Neural crest cell (in vitro differentiated cells): ENCODE measurements around the gene DEAF1. TPM values are rescaled to one million over a fixed set of nuclear protein-coding genes. Genes with fewer than 3 reads are reported as not detected.

Source experiments
- DNase-seq: peaks from one replicate; pipeline ENCODE4 v3.0.0; 2021; ENCODE audit warnings: low read depth, mixed read lengths, low spot score
- H3K27ac Mint-ChIP-seq: one replicate; pipeline ENCODE4 v1.8.0; 2021; ENCODE audit warnings: mild to moderate bottlenecking, mixed read lengths; ENCODE audit not compliant: unreplicated experiment
- H3K27me3 Mint-ChIP-seq: 2 replicates; pipeline ENCODE4 v1.8.0; 2021; ENCODE audit warnings: low read depth, mild to moderate bottlenecking, mixed read lengths
- H3K36me3 Mint-ChIP-seq: 2 replicates; pipeline ENCODE4 v1.8.0; 2021; ENCODE audit warnings: low read depth, mild to moderate bottlenecking, mixed read lengths
- H3K4me1 Mint-ChIP-seq: 2 replicates; pipeline ENCODE4 v1.8.0; 2021; ENCODE audit warnings: mixed read lengths
- H3K4me3 Mint-ChIP-seq: one replicate; pipeline ENCODE4 v1.8.0; 2021; ENCODE audit warnings: mild to moderate bottlenecking, mixed read lengths
- H3K9me3 Mint-ChIP-seq: 2 replicates; pipeline ENCODE4 v1.8.0; 2021; ENCODE audit warnings: mixed read lengths
- CTCF ChIP-seq: fragments of 200-600 bp; sonication (generic); conservative IDR thresholded peaks from 2 replicates; pipeline ENCODE4 v1.5.0; 2021; ENCODE audit warnings: antibody characterized with exemption, mild to moderate bottlenecking
- total RNA-seq: library from RNA; stranded (reverse); gene quantifications from 2 replicates; pipeline ENCODE4 v1.2.1, GENCODE V29; 2021

Gene DEAF1
- total RNA-seq, 1 donor from 2014 or later: 60.9 TPM

- Mint-ChIP-seq H3K36me3 (no peaks in the 10 kb centered on the region), H3K27me3 (peaks cover 37% of the 10 kb centered on the region), H3K4me3 (no peak overlapping the region), H3K4me1 (peaks cover 12% of the 10 kb centered on the region), H3K9me3 (no peaks in the 10 kb centered on the region), H3K27ac (no peak overlapping the region)
- no peak for DNase-seq
- TF ChIP-seq CTCF: no peak
Measured at GRCh38 chr11:708511-708910, 13.5 kb upstream of the DEAF1 start.

- H3K36me3 Mint-ChIP-seq: no peaks in the 10 kb centered on the region
- no peak for DNase-seq
- TF ChIP-seq CTCF: no peak
- no peaks in the 10 kb centered on the region for H3K9me3 Mint-ChIP-seq
- peak overlapping the region; percentile 34 for H3K4me3 Mint-ChIP-seq
- no peak overlapping the region for H3K27ac Mint-ChIP-seq
- H3K4me1 Mint-ChIP-seq: peaks cover 12% of the 10 kb centered on the region
- peaks cover 37% of the 10 kb centered on the region for H3K27me3 Mint-ChIP-seq
Measured at GRCh38 chr11:707817-708420, 12.9 kb upstream of the DEAF1 start.

GRCh38 chr11:706957-707816 is 12.2 kb upstream of the DEAF1 start:
- no peak for DNase-seq
- Mint-ChIP-seq H3K27ac (no peak overlapping the region), H3K9me3 (no peaks in the 10 kb centered on the region), H3K27me3 (peaks cover 37% of the 10 kb centered on the region), H3K4me1 (peaks cover 12% of the 10 kb centered on the region), H3K4me3 (peak overlapping the region; percentile 56), H3K36me3 (no peaks in the 10 kb centered on the region)
- peak; percentile 49 for TF ChIP-seq CTCF

GRCh38 chr11:706439-706956 is 11.5 kb upstream of the DEAF1 start:
- DNase-seq: no peak
- Mint-ChIP-seq H3K9me3 (no peaks in the 10 kb centered on the region), H3K36me3 (no peaks in the 10 kb centered on the region), H3K4me1 (peaks cover 12% of the 10 kb centered on the region), H3K27ac (no peak overlapping the region), H3K4me3 (no peak overlapping the region), H3K27me3 (peaks cover 37% of the 10 kb centered on the region)
- no peak for TF ChIP-seq CTCF

GRCh38 chr11:705646-706438 is 10.8 kb upstream of the DEAF1 start, which contains the start of gene EPS8L2:
TSS of gene EPS8L2 (plus strand) at chr11:706231. CDS start at chr11:709408, 3,177 bp downstream.
- Mint-ChIP-seq H3K36me3 (no peaks in the 10 kb centered on the region), H3K4me1 (peaks cover 6% of the 10 kb centered on the region), H3K27ac (no peak within 1 kb of the TSS), H3K4me3 (peak within 1 kb of the TSS; percentile 56), H3K9me3 (no peaks in the 10 kb centered on the region), H3K27me3 (peaks cover 32% of the 10 kb centered on the region)
- DNase-seq: no peak
- no peak for TF ChIP-seq CTCF
